Measurements from ENCODE around the gene PAPOLA.

- TF ChIP-seq GATA3 (IDR thresholded peaks at IDR 0.05; ENCODE audit: low read depth, low read length) (no peak), GATA2 (IDR thresholded peaks at IDR 0.05; ENCODE audit: low read depth, low read length) (no peak)
These were observed 5.1 kb upstream of the PAPOLA start for GRCh38 chr14:96497087-96497486.
